ENCODE data around the gene PXYLP1.
A peak's percentile ranks its signal among the peaks of the same experiment; 100 is the strongest.

Gene PXYLP1

DNA sequence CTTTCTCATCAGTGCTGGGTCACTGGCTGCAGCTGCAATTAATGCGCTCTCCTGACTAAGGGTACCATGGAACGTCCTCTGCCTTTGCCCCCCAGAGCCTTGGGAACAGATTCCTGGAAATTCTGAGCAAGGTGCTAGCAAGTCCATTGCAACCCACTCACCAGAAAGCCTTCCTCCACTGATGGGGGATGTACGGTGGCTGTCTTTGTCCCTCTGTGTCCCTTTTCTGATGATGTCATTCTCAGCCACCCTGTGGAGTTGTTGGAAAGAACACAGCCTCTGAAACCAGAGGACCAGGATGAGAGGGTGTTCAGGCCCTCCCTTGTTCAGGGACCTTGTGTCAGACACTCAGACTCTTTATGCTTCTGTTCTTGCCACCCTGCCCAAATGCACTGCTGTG lies 98.6 kb downstream of the PXYLP1 start:
- no peak for DNase-seq

DNA sequence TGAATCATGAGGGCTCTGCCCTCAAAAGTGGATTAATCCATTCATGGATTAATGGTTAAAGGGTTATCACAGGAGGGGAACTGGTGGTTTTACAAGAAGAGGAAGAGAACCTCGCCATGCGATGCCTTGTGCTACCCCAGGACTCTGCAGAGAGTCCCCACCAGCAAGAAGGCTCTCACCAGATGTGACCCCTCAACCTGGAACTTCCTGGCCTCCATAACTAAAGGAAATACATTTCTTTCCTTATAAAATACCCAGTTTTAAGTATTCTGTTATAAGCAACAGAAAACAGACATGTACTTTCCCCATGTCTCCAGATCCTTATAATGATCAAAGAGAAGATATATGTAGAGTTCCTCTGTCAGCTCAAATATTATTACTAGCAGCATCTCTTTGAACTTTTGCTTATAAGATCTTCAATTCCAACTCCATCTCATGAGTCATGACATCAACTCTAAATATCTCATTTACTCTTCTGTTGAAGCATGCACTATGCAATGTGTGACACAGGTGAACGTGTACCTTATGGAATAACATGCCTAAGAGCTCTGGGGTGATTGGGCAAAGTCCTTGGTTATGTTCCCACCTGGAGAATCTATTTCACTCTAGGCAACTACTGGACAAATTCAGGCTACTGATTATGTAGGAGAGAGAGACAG lies 99.2 kb downstream of the PXYLP1 start:
- no peak for DNase-seq

DNA sequence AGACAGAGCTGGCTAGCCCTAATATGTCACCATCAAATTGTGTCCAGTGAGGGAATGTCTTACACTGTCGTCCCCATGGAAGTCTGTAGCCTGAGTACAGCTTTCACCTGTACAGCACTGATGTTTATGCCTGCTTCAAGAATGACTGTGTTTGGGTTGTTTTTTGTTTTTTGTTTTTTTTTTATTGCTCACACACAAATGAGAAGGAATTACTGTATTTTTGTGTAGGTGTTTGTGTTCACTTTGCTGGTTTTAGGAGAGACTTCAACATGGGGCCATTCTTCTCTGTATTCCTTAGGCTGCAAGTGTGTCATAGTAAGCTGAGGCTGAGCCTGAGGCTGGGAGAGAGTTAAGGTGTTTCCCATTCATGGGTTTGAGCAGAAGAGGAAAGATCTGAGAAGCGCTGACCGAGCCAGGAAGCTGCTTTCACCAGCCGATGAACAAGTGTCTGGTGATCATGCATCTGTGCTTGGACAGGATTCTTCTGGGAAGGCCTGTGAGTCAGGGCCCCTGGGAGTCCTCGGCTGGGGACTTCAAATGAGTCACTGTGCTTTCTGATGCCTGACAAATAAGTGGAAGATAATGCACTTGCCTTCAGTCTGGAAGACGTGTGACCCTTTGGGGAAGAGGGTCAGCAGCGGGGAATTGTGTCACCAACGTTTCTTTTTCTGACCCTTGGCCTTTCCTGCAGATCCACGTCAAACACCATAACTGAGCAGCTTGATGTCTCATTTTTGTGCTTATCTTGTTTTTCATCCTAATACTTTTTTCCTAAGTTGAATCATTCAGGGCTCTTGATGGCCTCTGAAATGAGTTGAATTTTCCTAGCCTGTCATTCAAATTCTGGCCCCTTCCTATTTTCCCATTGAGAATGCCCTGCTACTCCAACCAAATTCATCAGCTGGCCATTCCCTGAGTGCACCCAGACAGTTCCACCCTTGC lies 100.0 kb downstream of the PXYLP1 start:
- peak; percentile 24 for DNase-seq

DNA sequence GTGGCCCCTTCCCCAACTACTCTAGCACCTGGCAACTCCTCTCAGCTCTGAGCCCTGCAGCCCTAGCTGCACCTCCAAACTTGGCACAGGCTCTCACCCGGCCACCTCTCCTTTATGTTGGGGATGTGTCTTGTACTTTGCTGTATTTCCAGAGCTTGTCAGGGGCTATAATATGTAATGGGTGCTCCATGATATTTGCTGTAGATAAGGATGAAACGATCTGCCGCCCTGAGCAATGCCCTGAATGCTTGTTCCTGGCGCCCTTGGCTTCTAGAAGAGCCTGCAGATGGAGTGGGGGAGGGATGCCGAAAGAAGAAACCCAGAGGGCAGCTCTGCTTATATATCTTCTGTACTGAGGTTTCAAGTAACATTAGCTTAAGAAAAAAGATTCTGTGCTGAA lies 100.8 kb downstream of the PXYLP1 start:
- DNase-seq: no peak

DNA sequence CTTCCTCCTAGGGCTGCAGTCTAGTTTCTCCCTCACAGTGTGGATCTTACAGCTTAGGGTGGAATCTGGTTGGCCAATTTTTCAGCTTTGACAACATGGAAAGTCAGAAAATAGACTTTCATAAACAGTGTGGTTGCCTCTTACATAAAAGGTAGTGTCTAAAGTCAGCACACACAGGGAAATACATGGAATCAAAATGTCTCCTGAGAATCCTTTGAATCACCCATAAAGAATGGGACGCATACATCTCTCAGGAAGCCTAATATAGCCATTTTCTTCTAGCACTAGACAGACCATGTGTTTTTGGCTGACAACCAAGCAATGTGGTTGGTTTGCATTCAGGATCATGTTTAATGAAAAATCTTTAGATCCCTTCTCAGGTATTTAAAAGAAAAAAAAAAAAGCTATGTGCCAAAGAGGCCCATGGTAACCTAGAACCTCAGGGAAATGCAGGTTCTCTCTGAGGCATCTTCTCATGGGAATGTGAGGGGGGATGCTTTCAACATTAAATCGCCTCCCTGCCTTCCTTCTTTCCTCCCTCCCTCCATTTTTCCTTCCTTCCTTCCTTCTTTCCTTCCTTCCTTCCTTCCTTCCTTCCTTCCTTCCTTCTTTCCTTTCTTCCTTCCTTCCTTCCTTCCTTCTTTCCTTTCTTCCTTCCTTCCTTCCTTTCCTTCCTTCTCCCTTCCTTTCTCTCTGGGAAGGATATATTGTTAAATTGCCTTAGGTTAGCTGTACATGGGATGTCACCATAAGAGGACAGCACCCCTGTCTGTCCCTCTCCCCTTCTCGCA lies 102.4 kb downstream of the PXYLP1 start:
- DNase-seq: no peak

DNA sequence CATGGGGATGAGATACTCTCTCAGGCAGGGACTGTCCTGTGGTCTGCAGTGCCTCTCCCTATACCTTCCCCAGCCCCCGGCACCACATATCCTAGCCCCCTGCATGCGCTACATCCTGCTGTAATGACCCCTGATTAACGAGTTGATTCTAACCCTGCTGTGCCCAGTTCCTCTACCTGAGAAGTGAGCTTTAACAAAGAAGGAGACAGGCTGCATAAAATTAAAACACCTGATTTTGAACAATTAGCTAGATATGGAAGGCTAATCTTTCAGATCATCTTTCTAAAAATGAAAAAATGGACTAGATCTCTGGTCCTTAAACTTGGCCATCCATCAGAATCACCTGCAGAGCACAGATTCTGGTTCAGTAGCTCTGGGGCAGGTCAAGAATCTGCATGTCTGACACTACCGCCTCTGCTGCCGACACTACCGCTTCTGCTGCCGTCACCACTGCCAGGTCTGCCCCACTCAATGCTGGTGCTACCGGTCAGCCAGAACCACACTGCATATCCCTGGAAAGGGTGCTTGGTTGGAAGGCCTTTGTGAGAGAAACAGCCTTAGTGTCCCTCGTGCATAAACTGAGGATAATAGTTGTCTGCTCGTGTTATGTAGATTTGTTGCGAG lies 103.1 kb downstream of the PXYLP1 start:
- DNase-seq: no peak

DNA sequence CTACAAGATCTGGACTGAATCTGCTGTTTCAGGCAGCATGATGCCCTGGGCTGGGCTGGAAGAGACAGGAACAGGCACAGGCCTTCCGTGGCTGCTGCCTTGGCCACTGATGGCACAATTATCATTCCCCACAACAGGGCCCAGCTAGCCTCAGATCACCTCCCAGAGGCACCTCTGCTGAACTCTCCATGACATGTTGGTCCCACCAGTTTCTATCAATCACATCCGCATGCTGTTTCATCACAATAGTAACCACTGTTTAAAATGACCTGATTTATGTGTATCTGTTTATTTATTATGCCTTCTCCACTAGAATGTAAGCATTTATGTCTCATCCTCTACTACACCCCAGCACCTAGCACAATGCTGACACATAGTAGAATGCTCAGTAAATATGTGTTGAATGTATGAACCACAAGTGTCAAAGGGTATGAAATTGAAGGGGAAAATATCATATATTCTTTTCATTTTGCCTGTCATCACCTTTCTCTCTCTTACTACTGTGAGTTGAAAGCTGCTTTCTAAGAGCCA lies 104.0 kb downstream of the PXYLP1 start:
- DNase-seq: no peak

DNA sequence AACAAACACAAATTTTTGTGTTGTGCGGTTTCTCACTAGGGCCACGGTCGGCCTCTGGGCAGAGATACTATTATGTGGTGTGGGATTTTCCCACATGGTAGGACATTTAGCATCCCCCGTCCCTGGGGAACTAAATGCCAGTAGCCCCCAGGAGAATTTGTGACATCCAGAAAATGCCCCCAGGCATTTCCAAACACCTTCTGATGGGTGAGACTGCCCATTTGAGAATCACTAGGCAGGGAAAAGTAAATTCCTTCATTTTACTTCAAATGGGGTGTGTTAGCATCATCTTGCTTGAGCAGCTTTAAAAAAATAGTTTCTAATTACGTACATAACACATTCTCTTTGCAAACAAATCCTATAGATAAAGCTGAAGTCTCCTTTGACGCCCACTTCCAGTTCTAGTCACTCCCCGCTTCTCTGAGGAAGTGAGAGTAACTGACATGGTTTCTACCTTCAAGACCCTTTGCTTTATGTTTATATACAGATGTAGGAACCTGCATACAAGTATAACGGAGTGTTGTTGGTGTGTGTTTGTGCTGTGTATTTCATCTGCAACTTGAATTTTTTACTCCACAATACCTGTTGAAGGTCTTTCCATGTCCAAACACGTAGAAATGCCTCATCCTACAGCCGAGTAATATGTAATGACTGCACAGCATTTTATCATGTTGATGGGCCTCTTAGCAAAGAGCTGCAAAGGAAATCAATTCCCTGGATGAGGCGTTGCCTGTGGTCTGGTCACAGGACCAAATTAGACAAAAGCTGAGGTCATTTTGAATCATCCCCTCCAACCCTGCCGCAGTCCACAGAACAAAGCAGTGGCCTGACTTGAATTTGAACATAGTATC lies 105.3 kb downstream of the PXYLP1 start:
- DNase-seq: no peak

DNA sequence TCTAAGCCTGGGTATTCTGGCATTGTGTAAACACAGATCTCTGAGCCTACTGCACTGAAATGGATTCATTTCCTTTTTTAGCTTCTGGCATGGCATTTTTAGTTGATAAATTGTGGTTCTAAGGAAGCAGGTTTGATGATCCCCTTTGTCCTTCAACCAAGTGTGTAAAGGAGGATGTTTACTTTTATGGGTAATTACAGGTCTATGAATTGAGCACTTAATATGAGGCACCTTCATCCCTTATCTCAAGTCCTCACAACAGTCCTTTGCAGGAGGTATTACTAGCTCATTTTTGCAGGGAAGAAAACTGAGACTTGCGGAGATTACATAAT lies 105.9 kb downstream of the PXYLP1 start:
- DNase-seq: no peak

DNA sequence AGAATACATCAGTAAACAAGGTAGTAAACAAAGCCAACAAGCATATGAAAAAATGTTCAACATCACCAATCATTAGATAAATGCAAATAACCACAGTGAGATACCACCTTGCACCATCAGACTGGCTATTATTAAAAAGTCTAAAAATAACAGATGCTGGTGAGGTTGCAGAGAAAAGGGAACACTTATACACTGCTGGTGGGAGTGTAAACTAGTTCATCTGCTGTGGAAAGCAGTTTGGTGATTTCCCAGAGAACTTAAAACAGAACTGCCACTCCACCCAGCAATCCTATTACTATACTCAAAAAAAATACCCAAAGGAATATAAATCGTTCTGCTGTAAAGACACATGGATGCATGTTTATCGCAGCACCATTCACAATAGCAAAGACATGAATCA lies 106.4 kb downstream of the PXYLP1 start:
- DNase-seq: no peak

DNA sequence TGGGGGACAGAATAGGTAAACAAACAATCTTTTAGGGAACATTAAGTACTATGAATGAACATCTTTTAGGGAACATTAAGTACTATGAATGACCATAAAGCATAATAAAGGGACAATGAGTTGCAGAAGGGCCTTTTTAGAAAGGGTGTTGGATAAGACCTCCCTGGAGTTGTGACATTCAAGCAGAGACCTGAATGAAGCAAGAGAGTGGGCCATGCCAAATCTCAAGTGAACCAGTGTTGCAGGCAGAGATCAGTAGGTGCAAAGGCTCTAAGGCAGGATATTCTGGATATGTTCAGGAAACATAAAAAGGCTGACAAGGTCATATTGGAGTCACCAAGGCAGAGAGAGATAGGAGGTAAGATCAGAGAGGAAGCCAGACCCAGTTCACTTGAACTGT lies 107.3 kb downstream of the PXYLP1 start:
- no peak for DNase-seq

DNA sequence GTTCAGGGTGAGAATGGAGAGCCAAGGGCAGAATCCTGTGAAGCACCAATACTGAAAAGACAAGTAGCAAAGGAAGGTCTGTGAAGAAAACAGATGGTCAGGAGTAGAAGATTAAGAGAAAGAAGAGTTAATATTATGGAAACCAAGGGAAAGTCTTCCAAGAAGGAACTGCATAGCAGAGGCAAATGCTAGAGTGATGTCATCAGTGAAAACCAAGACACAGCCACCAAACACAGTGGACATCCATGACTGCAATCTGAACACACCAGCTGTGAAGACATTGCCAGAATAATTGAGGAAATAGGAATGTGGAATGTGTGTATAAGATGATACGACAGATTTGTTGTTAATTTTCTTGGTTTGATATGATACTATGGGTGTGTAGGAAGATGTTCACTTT lies 109.9 kb downstream of the PXYLP1 start:
- DNase-seq: no peak

DNA sequence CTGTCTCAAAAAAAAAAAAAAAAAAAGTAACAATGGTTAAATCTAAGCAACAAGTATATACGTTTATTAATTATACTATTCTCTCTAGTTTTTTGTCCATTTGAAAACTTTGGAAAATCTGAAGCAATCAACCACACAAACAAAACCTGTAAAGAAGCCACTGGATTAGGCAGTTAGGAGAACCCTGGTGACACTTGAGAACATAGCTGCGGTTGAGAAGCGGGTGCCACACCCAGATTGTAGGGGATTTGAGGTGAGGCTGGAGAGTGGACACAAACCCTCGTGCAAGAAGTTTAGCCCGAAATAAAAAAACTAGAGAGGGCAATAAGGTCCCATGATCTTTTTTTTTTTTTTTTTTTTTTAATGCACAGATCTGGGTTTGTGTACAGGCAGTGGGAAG lies 110.8 kb downstream of the PXYLP1 start:
- no peak for DNase-seq

DNA sequence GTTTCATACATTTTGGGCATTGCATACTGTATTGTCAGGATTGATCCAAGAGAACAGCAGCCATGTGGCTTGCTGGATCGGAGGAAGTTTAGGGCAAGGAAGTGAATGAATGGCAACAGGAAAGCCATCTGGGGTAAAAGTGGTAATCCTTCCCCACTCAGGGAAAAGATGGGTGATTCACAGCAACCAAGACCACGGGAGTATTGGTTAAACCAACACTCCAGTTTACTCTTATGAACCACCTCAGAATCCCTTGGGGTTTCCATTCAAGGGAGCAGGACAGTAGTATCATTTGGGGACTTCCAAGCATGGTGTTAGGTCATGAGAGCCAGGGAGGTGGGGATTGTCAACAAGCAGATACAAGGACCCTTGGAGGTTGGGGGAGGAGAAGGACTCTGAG lies 111.5 kb downstream of the PXYLP1 start:
- no peak for DNase-seq

DNA sequence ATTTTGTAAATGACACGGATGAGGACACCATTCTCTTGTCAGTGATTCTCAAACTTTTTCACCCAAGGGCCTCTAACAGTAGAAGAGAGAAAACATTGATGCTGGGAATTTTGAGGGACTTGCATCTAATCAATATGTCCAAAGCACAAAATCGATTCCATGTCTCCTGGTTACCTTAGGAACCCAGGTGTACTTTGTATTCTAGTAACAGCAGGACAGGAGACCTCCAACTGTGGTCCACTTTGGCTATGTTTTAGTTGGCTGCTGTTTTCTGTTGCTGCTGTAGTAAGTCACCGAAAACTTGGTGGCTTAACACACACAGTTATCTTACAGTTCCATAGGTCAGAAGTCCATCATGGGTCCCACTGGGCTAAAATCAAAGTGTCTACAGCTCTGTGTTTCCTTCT lies 112.2 kb downstream of the PXYLP1 start:
- no peak for DNase-seq

Data from activated CD4-positive, alpha-beta T cell treated with anti-CD3 and anti-CD28 coated beads, Interleukin-10, Interleukin-2, amounts not matched to agents 100 ng/mL and 50 ng/mL, durations not matched to agents 16 hours and 8 hours (primary cell).